Activated B cell treated with CpG ODN at 0.5 μM for 24 hours (primary cell): ENCODE measurements around the gene KCTD5. TPM values are rescaled to one million over a fixed set of nuclear protein-coding genes. Genes with fewer than 3 reads are reported as not detected.
A peak's percentile ranks its signal among the peaks of the same experiment; 100 is the strongest.
"Not testable (repeated sequence)": the region's sequence is repeated elsewhere in the genome, so short reads cannot be mapped to it uniquely, and the experiment has no call there.

Experiments
- ATAC-seq: fragments of 200-7000 bp; cut with Tn5 transposase; one replicate; pipeline ENCODE4 v1.10.0; 2021; ENCODE audit warnings: low read depth, mild to moderate bottlenecking, moderate library complexity
- CTCF ChIA-PET: fragments of 350-600 bp; sonication (Branson Sonifier 250); formaldehyde crosslinking; loops from one replicate; lab custom pipeline; 2021; ENCODE audit warnings: antibody characterized with exemption; lab: Charles Lee
- POLR2A ChIA-PET: fragments of 350-600 bp; sonication (Branson Sonifier 250); formaldehyde crosslinking; loops from one replicate; lab custom pipeline; 2021; ENCODE audit warnings: antibody characterized with exemption; lab: Charles Lee
- DNase-seq: peaks from one replicate; pipeline ENCODE4 v3.0.0; 2022
- H3K27ac Mint-ChIP-seq: one replicate; pipeline ENCODE4 v1.8.0; 2020; ENCODE audit warnings: mixed read lengths
- H3K27me3 Mint-ChIP-seq: one replicate; pipeline ENCODE4 v1.8.0; 2021; ENCODE audit warnings: mixed read lengths
- H3K36me3 Mint-ChIP-seq: one replicate; pipeline ENCODE4 v1.8.0; 2021; ENCODE audit warnings: low read depth, mixed read lengths
- H3K4me1 Mint-ChIP-seq: one replicate; pipeline ENCODE4 v1.8.0; 2021; ENCODE audit warnings: mixed read lengths
- H3K4me3 Mint-ChIP-seq: one replicate; pipeline ENCODE4 v1.8.0; 2020; ENCODE audit warnings: mild to moderate bottlenecking, mixed read lengths
- H3K9me3 Mint-ChIP-seq: one replicate; pipeline ENCODE4 v1.8.0; 2020; ENCODE audit warnings: mixed read lengths
- CTCF ChIP-seq: fragments of 200-600 bp; IDR thresholded peaks from one replicate; pipeline ENCODE4 v1.8.0; 2022; ENCODE audit warnings: antibody characterized with exemption, mild to moderate bottlenecking
- intact Hi-C: fragments of 100-400 bp; cut with micrococcal nuclease; formaldehyde crosslinking; loops from one replicate; pipeline ENCODE4 v1.15.1; 2024
- total RNA-seq: library from RNA; stranded (reverse); gene quantifications from 2 replicates; pipeline ENCODE4 v1.2.3, GENCODE V29; 2022

Gene KCTD5
- total RNA-seq, 1 donor from 2014 or later: 30.3 TPM

- DNase-seq (no peak), ATAC-seq (no peak)
- ChIA-PET CTCF (no interaction called here), POLR2A (no interaction called here)
- intact Hi-C loops: no loop called here
- Mint-ChIP-seq H3K4me3 (no peak overlapping the region), H3K4me1 (peaks cover 11% of the 10 kb centered on the region), H3K36me3 (no peaks in the 10 kb centered on the region), H3K9me3 (no peaks in the 10 kb centered on the region), H3K27ac (no peak overlapping the region), H3K27me3 (no peaks in the 10 kb centered on the region)
- no peak for TF ChIP-seq CTCF
These were observed 25.3 kb upstream of the KCTD5 start for GRCh38 chr16:2656985-2657384.

- POLR2A ChIA-PET, H3K4me3 Mint-ChIP-seq: not testable (repeated sequence)
These were observed 24.5 kb upstream of the KCTD5 start for GRCh38 chr16:2657803-2658202.

GRCh38 chr16:2659560-2659959, 22.8 kb upstream of the KCTD5 start:
- H3K27ac Mint-ChIP-seq, H3K4me3 Mint-ChIP-seq, ATAC-seq, intact Hi-C loops, POLR2A ChIA-PET, H3K9me3 Mint-ChIP-seq, H3K36me3 Mint-ChIP-seq, CTCF ChIA-PET, H3K27me3 Mint-ChIP-seq, DNase-seq: not testable (repeated sequence)
- H3K4me1 Mint-ChIP-seq: peaks cover 13% of the 10 kb centered on the region

More at GRCh38 chr16:2657803-2658202, 24.5 kb upstream of the KCTD5 start:
- H3K27me3 Mint-ChIP-seq, CTCF ChIA-PET, H3K9me3 Mint-ChIP-seq, H3K27ac Mint-ChIP-seq, DNase-seq, intact Hi-C loops, H3K36me3 Mint-ChIP-seq, ATAC-seq: not testable (repeated sequence)
- H3K4me1 Mint-ChIP-seq: peaks cover 11% of the 10 kb centered on the region

- CTCF ChIA-PET, H3K4me3 Mint-ChIP-seq, H3K27me3 Mint-ChIP-seq, H3K36me3 Mint-ChIP-seq, intact Hi-C loops, H3K9me3 Mint-ChIP-seq, ATAC-seq, H3K27ac Mint-ChIP-seq, POLR2A ChIA-PET, DNase-seq: not testable (repeated sequence)
- peaks cover 13% of the 10 kb centered on the region for H3K4me1 Mint-ChIP-seq
These were observed 22.2 kb upstream of the KCTD5 start for GRCh38 chr16:2660014-2660662.

GRCh38 chr16:2660755-2661373, 21.5 kb upstream of the KCTD5 start:
- intact Hi-C loops, H3K36me3 Mint-ChIP-seq, H3K27me3 Mint-ChIP-seq, CTCF ChIA-PET, POLR2A ChIA-PET, H3K4me3 Mint-ChIP-seq, H3K9me3 Mint-ChIP-seq, H3K27ac Mint-ChIP-seq: not testable (repeated sequence)
- DNase-seq (peak; percentile 23), ATAC-seq (peak; percentile 18)
- H3K4me1 Mint-ChIP-seq: peaks cover 13% of the 10 kb centered on the region

- DNase-seq: no peak
- CTCF ChIA-PET: no interaction called here
These were observed 18.5 kb upstream of the KCTD5 start for GRCh38 chr16:2663553-2664546.

More at GRCh38 chr16:2663553-2664546, 18.5 kb upstream of the KCTD5 start:
- H3K9me3 Mint-ChIP-seq: no peaks in the 10 kb centered on the region
- no peaks in the 10 kb centered on the region for H3K27me3 Mint-ChIP-seq
- peaks cover 13% of the 10 kb centered on the region for H3K4me1 Mint-ChIP-seq
- peak overlapping the region; percentile 20 for H3K27ac Mint-ChIP-seq
- H3K36me3 Mint-ChIP-seq: peaks cover 39% of the 10 kb centered on the region
- ATAC-seq: no peak
- POLR2A ChIA-PET: interaction anchor here (0.6 kb wide), 1 partner anchor 223 kb away, joined by 8 read pairs; no protein-coding TSS in a partner anchor
- H3K4me3 Mint-ChIP-seq: no peak overlapping the region
- intact Hi-C loops: no loop called here
- TF ChIP-seq CTCF: no peak
